Measurements from ENCODE around the gene ACO2.
"Not testable (repeated sequence)": the region's sequence is repeated elsewhere in the genome, so short reads cannot be mapped to it uniquely, and the experiment has no call there.

Gene ACO2

DNA sequence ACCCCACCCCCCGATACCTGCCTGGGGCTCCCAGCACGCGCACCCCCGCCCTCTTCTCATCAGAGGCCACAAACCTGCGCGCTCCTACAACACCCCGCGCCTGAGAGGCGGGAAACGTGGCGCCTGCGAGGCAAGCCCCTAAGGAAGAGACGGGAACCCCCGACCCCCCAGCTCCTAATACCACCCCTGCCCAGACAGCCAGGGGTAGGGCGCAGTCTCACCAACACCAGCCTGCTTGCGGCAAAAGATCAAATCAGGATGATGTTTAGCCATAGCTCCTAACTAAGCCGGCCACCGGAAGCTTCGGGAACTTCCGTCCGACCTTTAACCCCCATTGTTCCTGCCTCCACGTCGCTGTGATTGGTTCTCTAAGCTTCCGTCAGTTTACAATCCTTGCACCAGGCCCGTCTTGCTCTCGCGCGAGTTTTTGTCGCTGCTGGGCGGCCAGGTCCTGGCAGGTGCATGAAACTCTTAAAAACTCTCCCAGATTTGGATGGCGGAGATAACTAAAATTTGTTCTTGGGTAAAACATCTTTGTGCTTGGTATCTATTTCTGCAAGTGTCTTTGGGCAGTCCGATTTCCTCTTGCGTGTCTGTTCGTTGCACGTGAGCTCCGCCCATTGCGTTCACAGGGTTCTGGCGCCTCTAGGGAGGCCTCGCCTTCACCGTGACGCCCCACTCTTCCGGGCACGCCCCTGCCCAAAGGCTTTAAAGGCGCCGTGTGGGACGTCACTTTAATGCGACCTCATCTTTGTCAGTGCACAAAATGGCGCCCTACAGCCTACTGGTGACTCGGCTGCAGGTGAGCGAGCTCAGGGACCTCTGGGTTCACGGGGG, at the start of gene ACO2, which contains the start of gene PHF5A:
TSS of gene ACO2 (plus strand) at position 737 of the 837 bp plus-strand sequence. CDS start at position 767, 30 bp downstream.
TSS of gene PHF5A (minus strand) at position 312 of the 837 bp plus-strand sequence. CDS start at position 273, 39 bp downstream.
- DNase-seq, result peak; percentile 97

DNA sequence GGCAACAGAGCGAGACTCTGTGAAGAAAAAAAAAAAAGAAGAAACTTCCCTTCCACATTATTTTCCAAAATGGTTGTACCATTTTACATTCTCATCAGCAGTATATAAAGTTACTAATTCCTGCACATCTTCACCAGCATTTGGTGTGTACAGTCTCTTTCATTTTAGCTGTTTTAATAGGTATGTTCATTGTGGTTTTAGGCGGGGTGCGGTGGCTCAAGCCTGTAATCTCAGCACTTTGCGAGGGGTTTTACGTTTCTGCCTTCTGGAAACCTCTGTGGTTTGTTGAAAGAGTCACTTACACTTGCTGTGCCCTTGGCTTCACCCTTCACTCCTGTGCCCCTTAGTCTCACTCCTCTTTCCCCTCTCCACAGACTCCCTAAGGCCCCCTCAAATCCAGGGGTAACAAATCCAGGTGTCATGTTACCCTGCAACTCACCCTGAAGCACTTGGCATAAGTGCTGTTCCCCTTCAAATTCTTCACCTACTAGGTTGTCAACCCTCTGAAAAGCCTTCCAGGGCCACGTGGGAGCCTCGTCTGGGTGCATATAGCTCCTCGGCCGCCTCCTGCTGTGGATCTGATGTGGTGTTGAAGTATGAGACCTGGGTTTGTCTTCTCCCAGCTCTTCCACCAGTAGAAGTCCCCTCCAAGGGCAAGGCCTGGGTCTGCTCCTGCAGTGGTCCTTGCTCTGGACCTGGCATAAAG, 43.1 kb upstream of the ACO2 start:
- DNase-seq, result peak; percentile 22

DNA sequence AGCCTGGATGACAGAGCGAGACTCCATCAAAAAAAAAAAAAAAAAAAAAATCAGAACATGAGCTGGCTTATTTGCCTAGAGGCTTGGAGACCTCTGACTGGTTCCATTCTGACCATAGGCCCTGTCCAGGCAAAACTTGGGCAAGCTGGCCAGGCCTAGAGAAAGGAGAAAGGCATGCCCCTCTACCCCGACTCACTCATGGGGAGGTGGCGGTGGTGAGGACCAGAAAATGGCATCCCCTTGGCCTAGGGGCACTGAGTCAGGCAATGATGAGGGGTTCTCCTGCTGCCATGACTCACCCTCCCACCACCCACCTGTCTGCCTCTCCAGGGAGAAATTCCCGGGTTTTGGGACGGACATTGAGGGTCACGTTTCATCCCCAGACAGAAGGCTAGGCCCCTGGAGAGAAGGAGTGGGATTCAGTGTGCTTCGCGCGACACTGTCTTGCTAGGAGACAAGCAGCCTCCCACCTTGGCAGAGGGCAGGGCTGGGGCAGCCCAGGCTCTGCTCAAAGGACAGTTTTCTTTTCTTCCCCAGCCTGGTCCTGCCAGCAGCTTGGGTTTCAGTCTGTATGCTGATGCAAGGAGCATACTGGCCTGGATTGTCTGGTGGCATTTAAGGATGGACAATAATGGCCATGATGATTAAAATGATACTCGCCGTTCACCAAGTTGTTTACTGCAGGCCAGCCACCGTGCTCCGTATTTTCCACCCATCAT, 39.5 kb upstream of the ACO2 start:
- DNase-seq, result no peak

DNA sequence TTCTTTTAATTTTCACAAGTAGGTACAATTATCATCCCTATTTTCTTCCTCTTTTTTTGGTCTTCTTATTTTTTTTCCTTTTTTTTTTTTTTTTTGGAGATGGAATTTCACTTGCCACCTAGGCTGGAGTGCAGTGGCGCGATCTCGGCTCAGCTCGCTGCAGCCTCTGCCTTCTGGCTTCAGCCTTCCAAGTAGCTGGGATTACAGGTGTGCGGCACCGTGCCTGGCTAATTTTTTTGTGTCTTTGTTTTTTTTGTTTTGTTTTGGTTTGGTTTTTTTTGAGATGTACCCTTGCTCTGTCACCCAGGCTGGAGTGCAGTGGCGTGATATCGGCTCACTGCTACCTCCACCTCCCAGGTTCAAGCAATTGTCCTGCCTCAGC, 39.0 kb upstream of the ACO2 start:
- DNase-seq, result no peak

DNA sequence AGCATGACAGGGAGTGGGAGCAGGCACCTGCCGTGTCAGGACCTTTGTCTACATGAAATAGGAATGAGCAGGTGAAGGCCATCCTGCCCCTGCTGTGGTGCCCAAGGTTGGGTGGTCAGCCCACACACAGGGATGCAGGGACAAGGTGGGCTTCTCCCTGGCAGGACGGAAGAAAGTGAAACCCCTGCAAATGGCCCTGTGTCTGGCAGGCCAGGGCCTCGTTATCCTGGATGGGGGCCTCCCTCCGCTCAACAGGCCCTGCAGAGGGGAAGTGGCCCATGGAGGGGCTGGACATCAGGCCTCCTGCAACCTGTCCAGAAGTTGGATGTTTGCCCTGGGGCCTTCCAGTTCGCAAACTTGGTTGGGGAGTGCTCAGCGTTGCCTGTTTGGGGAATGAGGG, 37.3 kb upstream of the ACO2 start:
- no peak for DNase-seq

DNA sequence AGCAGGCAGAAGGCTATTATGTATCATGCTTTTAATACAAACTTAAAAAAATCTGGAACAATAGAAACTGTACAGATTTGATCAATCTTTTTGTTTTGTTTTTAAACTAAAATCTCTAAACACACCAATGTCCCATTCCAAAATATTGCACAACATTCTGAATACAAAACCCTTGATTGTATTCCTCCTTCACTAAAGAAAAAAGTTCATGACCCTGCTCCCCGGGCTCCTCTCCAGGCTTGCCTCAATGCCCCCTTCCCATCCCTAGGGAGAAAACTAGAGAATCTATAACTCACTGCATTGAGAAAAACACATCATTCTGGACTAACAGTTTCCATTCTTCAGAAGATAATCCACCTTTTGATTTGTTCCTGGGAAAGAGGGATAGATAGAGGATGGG, 35.4 kb upstream of the ACO2 start:
- DNase-seq, result not testable (repeated sequence)

DNA sequence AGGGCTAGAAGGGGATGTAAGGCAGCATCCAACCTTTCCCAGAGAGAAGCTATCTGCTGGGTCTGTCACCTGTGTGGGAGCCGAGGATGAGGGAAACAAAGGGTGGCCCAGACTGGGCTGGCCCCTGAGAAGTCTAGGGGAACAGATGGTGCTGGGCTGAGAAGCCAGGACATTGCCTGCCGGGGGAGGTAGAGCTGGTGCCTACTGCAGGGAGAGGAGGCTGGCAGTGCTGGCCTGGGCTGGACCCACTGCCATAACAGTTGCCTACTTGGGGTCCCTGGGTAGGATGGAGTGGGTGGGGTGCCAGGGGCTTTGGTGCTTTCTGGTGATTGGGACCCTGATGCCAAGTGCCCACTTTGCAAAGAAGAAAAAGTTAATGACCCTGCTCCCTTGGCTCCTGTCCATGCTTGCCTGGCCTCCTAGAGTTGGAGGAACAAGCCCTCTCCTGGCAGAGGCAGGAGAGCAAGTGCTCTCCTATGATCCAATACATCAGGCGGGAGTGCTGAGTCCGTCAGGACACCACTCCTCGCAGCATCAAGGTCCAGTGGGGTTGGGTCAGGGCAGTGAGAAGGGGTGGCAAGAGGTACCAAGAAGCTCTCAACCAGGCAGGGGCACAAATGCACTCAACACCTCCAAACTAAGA, 34.4 kb upstream of the ACO2 start:
- DNase-seq, result not testable (repeated sequence)

DNA sequence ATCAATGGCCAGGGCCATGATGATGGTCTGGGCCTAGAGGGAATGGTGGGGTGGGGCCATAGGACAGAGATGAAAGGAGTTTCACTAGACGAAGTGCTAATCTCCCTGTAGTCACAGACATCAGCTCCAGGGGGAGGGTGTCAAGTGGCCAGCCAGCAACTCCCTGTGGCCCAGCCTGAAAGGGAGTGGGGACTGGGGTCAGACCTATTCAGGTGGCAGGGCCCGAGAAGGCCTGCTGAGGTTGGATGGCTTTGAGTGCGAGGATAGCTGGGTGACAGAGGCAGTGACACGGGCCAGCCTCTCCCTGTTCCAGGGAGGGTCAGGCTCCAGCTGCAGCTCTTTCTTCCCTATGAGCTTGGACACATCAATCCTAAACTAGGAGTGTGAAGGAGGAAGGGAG, 33.4 kb upstream of the ACO2 start:
- DNase-seq, result no peak

DNA sequence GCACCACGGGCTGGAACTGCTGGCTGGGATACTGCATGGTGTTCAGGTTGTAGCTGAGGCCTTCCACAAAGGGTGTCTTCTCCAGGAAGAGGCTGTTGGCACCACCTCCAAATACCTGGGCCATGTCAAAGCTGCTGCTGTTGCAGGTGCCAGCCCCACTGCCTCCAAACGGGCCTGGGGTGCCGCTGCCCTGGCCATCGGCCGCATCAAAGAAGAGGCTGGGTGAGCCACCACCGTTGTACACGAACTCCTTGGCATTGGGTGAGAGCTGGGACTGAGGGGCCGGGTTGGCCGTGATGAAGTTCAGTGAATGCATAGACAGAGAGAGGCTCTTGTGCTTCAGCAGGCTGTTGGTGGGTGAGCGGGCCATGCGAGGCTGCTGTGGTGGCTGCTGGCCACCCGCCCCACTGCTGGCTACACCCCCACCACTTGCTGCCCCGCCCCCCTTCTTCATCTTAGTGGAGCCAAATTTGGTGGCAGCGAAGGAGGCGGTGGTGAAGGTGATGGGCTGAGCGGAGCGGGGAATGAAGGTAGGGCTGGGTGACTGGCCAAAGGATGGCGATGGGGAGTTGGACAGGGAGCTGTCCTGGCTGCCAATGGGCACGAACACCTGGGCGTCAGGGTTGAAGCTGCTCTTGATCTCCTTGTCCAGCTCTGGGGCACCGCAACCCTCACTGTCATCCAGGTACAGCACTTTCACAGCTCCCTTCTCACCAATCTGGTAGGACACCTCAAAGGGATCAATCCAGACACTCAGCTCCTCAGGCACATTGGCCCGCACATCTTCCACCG, 32.4 kb upstream of the ACO2 start:
- DNase-seq, result no peak

DNA sequence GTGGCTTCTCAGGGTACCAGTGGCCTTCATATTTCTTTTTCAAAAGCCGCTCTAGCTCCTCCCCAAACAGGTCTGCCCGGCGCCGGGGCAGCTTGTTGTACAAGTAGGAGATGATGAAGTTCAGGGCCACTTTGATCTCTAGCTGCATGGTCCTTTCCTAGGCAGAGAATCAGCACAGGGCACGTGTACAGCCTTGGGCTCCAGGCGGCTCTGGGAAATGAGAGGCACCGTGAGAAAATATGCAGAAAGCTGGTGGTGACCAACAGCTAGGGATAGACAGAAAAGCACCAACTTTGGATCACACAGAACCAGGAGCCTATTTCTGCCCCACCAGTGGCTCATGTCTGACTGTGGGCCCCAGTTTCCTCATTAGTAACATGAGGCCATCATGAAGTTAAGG, 31.7 kb upstream of the ACO2 start:
- DNase-seq, result no peak

DNA sequence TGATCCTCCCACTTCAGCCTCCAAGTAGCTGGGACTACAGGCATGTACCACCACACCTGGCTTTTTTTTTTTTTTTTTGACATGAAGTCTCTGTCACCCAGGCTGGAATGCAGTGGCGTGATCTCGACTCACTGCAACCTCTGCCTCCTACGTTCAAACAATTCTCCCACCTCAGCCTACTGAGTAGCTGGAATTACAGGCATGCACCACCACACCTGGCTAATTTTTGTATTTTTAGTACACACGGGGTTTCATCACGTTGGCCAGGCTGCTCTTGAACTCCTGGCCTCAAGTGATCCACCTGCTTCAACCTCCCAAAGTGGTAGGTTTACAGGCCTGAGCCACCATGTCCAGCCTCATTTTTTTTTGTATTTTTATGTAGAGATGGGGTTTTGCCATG, 28.4 kb upstream of the ACO2 start:
- DNase-seq, result not testable (repeated sequence)

DNA sequence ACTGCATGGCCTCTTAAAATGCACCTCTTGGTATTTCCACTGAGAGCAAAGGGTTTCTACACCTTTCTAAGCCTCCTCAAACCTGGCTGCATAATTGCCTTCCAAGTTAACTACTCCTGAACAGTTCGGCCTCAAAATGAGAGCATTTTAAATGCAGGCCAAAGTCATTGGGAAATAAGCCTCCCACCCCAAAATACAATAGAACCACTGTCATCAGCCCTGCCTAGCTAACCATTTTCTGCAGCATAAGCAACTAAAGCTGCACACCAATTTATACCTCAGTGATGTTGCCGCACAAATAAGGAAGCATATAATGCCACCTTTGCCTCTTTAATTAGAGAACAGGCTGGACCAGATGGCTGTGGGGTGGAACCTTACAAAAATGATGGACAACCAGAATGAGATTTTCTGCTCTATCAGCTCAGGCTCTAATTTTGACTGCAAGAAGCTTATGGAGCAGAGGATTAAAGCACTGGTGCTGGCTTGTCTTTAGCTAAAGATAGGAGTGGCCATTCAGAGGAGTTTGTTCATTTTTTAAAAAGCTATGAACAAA, 26.6 kb upstream of the ACO2 start:
- no peak for DNase-seq

DNA sequence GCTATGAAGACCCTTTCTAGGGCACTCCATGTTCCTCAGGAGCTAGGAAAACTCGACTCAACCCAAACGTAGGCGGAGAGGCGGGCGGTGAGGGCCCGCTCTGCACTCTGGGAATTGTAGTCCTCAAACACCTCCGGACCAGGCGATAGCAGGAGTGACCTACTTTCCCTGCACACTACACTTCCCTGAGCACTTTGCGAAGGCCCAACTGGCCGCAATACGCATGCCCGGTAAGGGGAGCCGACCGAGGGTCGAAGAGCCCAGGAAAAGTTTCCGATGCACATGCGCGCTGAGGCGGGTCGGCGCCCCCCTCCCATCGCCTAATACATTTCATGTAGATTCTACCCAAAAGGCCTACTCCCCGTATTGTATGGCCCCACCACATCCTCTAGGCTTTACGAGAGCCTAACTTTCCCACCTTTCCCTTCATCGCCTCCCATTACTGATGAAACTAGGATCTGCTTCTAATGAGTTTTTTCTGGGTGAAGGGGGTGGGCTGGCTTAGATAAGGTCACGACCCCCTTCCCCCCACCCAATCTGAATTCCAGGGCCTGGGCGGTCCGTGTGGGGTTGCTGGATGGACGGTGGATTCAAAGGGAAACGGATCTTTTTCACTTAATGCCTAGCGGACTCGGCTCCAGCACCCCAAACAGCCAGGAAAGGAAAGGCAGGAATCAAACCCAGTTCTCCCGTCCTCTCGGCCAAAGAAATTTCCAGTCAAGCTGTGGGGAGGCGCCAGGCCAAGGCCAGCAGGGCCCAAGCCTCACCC, 24.4 kb upstream of the ACO2 start:
- DNase-seq, result peak; percentile 89

DNA sequence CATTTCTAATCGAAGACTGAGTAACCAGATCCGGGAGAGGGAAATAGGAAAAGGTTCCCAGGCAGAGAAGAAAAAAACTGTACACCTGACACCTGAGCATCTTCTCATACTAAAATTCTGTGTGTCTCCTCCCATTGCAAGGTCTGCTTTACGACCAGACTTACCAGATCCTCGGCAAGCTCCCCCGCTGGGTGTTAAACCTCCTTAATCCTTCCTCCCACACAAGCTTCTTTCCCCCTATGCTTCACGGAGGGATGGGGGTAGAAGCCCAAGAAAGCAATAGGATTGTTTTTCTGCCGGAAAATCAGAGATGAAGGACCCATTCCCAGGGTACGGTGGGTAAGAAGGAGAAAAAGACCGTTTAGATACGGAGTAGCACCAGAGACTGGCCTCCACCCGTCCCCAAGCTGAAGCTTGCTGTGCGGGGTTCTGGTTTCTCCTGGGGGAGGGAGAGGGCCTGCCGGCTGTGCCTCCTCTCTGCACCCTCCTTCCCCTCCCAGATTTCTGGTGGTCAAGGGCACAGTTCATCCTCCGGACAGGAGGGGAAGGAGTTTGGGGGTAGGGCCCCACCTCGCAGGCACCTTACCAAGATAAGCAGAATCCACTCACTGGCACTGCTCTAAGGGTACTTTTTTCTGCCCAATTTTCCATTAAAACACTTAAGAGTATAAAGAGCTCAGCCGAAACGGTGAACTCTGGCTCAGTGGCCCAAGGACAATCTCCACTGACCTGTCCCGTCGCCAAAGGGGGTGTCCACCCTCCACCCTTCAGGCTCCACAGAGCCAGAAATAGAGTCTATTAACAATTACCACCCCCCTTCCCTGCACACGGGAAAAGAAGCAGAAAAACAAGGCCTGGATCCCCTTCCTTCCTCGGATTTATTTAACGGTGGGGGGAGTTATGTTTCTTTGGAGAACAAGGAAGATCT, 23.5 kb upstream of the ACO2 start:
- DNase-seq, result peak; percentile 25

DNA sequence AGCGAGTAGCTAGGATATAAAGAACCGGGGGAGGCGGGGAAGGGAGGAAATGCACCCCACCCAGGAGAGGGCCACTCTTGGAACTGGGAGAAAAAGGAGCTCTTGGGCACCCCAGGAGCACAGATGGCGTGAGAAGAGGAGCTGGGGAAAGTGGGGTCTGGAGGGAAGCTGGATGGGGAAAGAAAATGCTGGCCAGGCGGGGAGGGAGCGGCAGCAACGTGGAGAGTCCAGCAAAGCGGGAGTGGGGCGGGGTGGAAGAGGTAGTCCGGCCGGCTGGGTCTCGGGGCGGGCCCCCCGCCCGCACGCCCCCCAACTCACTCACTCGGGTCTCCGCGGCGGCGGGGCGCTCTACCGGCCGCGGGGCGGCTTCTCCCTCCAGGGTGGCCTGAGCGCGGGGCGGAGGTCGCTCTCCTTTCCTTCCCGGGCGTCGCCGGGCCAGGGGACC, 22.8 kb upstream of the ACO2 start:
- DNase-seq, result no peak

DNA sequence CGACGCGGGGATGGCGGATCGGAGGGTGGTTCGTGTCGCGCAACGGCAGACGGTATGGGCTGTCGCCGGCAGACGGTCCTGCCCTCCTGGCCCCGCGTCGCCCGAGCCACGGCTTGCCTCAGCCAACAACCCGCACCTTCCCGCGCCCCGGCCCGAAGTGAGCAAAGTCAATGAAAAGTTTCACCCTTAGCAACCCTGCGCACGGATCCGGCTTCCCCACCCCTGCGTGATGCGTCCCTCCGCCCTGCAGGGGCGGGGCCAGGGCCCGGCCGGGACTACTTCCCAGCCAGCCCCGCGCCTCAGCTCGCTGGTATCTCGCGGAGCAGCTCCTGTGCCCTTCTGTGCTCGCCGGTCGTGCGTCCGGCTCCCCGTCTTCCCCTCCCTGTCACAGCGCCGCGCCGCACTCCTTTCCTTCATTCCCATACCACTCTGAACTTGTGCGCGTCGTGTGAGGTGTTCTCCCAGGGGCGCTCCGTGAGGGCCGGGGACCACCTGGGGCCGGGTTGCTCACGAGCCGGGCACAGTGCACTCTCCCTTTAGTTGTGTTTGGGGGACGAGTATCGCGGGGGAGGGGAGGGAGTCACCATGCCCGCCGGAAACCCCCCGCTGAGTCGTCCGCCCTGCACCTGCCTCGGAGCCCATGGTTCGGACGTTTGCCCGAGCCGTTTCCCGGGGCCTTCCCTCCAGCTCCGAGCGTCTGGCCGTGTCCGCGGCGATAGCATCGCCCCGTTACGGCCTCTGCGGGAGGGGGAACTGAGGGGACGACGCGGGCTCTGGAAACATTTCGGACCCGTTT, 22.1 kb upstream of the ACO2 start, which contains the start of gene TOB2:
TSS of gene TOB2 (minus strand) at position 163 of the 796 bp plus-strand sequence. CDS start 9,456 bp downstream, outside the sequence.
- DNase-seq, result peak; percentile 95

DNA sequence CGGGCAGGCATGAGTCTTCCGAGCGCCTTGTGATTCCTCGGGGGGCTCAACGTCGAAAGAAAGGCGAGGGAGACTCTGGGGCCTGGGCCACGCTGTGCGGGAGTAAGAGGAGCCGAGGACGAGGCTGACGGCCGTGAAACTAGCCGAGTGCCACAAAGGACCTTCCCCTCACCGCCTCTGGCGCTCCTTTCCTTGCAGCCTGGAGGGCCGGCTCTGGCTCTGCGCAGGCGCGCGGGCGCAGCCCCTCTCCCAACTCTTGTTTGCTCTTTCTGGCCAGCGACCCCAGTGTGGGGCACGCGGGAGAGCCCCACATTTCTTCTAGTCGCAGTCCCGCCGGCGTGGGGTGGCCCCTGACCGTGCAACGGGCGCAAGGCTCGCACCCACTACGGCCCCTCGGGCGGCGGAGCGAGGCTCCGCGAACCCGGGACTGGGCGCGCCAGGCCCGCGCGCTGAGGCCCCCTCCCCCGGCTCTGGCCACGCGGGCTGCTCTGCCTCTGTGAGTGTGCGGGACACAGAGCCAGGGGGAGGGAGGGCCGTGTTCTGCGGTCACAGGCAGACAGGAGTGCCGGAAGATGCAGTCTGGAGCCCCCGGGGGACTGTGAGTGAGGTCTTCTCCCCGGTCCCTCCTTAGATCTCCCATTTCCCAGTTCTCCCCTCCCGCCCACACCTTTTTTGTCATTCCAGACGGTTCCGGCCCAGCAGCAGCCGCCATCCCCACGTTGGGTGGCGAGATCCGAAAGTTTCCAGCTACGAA, 21.3 kb upstream of the ACO2 start:
- DNase-seq, result peak; percentile 72

Measured in CD4-positive, alpha-beta T cell treated with Interleukin-17A for 4 hours (primary cell).